ENCODE data around the gene SLC37A3. TPM values are rescaled to one million over a fixed set of nuclear protein-coding genes. Genes with fewer than 3 reads are reported as not detected.

Gene SLC37A3
- total RNA-seq, 2 experiments from 2014 or later = 8.0 to 10.0 TPM

GRCh38 chr7:140389445-140389844 is 8.9 kb downstream of the SLC37A3 start:
- no peaks in the 10 kb centered on the region for H3K79me2 ChIP-seq (ENCODE audit: insufficient read depth, low read depth, low read length)
- H3K4me2 ChIP-seq (ENCODE audit: low read length) = no peak overlapping the region; the same call in 1 of the 2 replicates
- no peak overlapping the region for H3K4me3 ChIP-seq (ENCODE audit: low read depth, low read length, poor library complexity, severe bottlenecking)
- no peak overlapping the region for H3K27ac ChIP-seq (ENCODE audit: low read depth, low read length, poor library complexity, severe bottlenecking)
- H2AFZ ChIP-seq (ENCODE audit: low read length) = no peak overlapping the region
- H3K9me2 ChIP-seq (ENCODE audit: insufficient read depth, low read length) = no peaks in the 10 kb centered on the region
- intact Hi-C loops (cut with micrococcal nuclease; ENCODE audit: unreplicated experiment) = no loop called here
- CTCF ChIA-PET (ENCODE audit: unreplicated experiment) = interaction anchor here (0.9 kb wide), 1 partner anchor 9 kb away, joined by 3 read pairs; the partner anchor contains the start of gene SLC37A3
- peaks cover 29% of the 10 kb centered on the region for H4K20me1 ChIP-seq (ENCODE audit: insufficient read depth, low read length)
- TF ChIP-seq, protein P1, sequence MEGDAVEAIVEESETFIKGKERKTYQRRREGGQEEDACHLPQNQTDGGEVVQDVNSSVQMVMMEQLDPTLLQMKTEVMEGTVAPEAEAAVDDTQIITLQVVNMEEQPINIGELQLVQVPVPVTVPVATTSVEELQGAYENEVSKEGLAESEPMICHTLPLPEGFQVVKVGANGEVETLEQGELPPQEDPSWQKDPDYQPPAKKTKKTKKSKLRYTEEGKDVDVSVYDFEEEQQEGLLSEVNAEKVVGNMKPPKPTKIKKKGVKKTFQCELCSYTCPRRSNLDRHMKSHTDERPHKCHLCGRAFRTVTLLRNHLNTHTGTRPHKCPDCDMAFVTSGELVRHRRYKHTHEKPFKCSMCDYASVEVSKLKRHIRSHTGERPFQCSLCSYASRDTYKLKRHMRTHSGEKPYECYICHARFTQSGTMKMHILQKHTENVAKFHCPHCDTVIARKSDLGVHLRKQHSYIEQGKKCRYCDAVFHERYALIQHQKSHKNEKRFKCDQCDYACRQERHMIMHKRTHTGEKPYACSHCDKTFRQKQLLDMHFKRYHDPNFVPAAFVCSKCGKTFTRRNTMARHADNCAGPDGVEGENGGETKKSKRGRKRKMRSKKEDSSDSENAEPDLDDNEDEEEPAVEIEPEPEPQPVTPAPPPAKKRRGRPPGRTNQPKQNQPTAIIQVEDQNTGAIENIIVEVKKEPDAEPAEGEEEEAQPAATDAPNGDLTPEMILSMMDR (conservative IDR thresholded peaks at IDR 0.05; ENCODE audit: low read length) = no peak
- no peak for TF ChIP-seq EZH2phosphoT487 (IDR thresholded peaks at IDR 0.05; ENCODE audit: borderline replicate concordance, low read depth, low read length)
- no peaks in the 10 kb centered on the region for H3K36me3 ChIP-seq (ENCODE audit: insufficient read depth, low read length)
- H3K9me3 ChIP-seq (ENCODE audit: low read length) = no peaks in the 10 kb centered on the region
- no TSS peak for BruUV-seq (replicated peaks)
- no peak for DNase-seq (ENCODE audit: low spot score)
- peaks cover 20% of the 10 kb centered on the region for H3K4me1 ChIP-seq (ENCODE audit: insufficient read depth, low read length, poor library complexity, severe bottlenecking)
- POLR2A ChIA-PET = interaction anchor here (0.5 kb wide), 1 partner anchor 14 kb away, joined by 4 read pairs; no protein-coding TSS in a partner anchor

GRCh38 chr7:140384894-140385545 is 13.3 kb downstream of the SLC37A3 start:
- H3K9me2 ChIP-seq (ENCODE audit: insufficient read depth, low read length) = no peaks in the 10 kb centered on the region
- no peak overlapping the region for H3K4me2 ChIP-seq (ENCODE audit: low read length)
- intact Hi-C loops (cut with micrococcal nuclease; ENCODE audit: unreplicated experiment) = no loop called here
- H3K79me2 ChIP-seq (ENCODE audit: insufficient read depth, low read depth, low read length) = no peaks in the 10 kb centered on the region
- no peak overlapping the region for H2AFZ ChIP-seq (ENCODE audit: low read length)
- ChIA-PET CTCF (ENCODE audit: unreplicated experiment) (no interaction called here), POLR2A (interaction anchor here (0.8 kb wide), 1 partner anchor 93 kb away, joined by 3 read pairs; no protein-coding TSS in a partner anchor)
- H3K4me3 ChIP-seq (ENCODE audit: low read depth, low read length, poor library complexity, severe bottlenecking) = no peak overlapping the region
- no peaks in the 10 kb centered on the region for H3K9me3 ChIP-seq (ENCODE audit: low read length)
- H3K4me1 ChIP-seq (ENCODE audit: insufficient read depth, low read length, poor library complexity, severe bottlenecking) = peaks cover 5% of the 10 kb centered on the region
- no peaks in the 10 kb centered on the region for H3K36me3 ChIP-seq (ENCODE audit: insufficient read depth, low read length)
- DNase-seq (ENCODE audit: low spot score) = no peak
- no TSS peak for BruUV-seq (replicated peaks)
- H3K27ac ChIP-seq (ENCODE audit: low read depth, low read length, poor library complexity, severe bottlenecking) = no peak overlapping the region
- TF ChIP-seq, protein P1 (conservative IDR thresholded peaks at IDR 0.05; ENCODE audit: low read length) = no peak
- no peak for TF ChIP-seq EZH2phosphoT487 (IDR thresholded peaks at IDR 0.05; ENCODE audit: borderline replicate concordance, low read depth, low read length)
- peaks cover 5% of the 10 kb centered on the region for H4K20me1 ChIP-seq (ENCODE audit: insufficient read depth, low read length)
